Kidney (tissue), 14 donors: ENCODE results near the gene ZNF628. TPM values are rescaled to one million over a fixed set of nuclear protein-coding genes. Genes with fewer than 3 reads are reported as not detected.

Source experiments
- DNase-seq, 5 donors: peaks; one replicate each; pipeline ENCODE4 v3.0.0-alpha.2; 2013 to 2020
- FAIRE-seq: peaks from 2 replicates; lab custom pipeline; 2012; peaks lifted over from hg19 to GRCh38; lab: Jason Lieb, UNC
- H3K27ac ChIP-seq, 2 donors: one replicate each; pipeline ENCODE4 v1.7.0; 2013; ENCODE audit warnings: low read depth in 2 of 2, low read length in 2 of 2, inconsistent platforms in 1 of 2
- H3K27me3 ChIP-seq: one replicate; pipeline ENCODE4 v1.7.1; 2013; ENCODE audit warnings: low read length, inconsistent platforms; ENCODE audit not compliant: control insufficient read depth, insufficient read depth
- H3K36me3 ChIP-seq, 3 donors: one replicate each; pipeline versions ENCODE4 v1.7.0 to v1.7.1; 2013; ENCODE audit warnings: low read length in 3 of 3, control low read depth in 1 of 3, inconsistent platforms in 1 of 3; ENCODE audit not compliant: insufficient read depth in 3 of 3, control insufficient read depth in 2 of 3
- H3K4me1 ChIP-seq, 3 donors: one replicate each; pipeline versions ENCODE4 v1.7.0 to v1.7.1; 2013; ENCODE audit warnings: low read length in 3 of 3, inconsistent platforms in 1 of 3, low read depth in 1 of 3; ENCODE audit not compliant: control insufficient read depth in 2 of 3, insufficient read depth in 2 of 3
- H3K4me3 ChIP-seq, 3 donors: one replicate each; pipeline versions ENCODE4 v1.7.0 to v1.8.1; 2013; ENCODE audit warnings: low read length in 3 of 3, control low read depth in 1 of 3, inconsistent platforms in 1 of 3
- H3K9ac ChIP-seq, 3 donors: one replicate each; pipeline versions ENCODE4 v1.7.0 to v1.7.1; 2013; ENCODE audit warnings: low read length in 3 of 3, control low read depth in 1 of 3, inconsistent platforms in 1 of 3
- H3K9me3 ChIP-seq, 3 donors: one replicate each; pipeline versions ENCODE4 v1.7.0 to v1.7.1; 2013; ENCODE audit warnings: low read length in 3 of 3, control low read depth in 1 of 3, inconsistent platforms in 1 of 3; ENCODE audit not compliant: control insufficient read depth in 2 of 3, insufficient read depth in 1 of 3
- CTCF ChIP-seq: IDR thresholded peaks from 3 replicates; pipeline ENCODE4 v1.5.1; 2012; ENCODE audit warnings: mild to moderate bottlenecking, moderate library complexity, borderline replicate concordance; ENCODE audit not compliant: insufficient read depth; ENCODE audit errors: extremely low read depth
- intact Hi-C: fragments of 100-400 bp; cut with DNase I; formaldehyde crosslinking; loops from one replicate; pipeline ENCODE4 v1.11.1; 2022
- polyA plus RNA-seq: library from polyadenylated mRNA; stranded (reverse); fragments of 350-450 nt; fragmentation: Illumina TruSeq; extraction: RNeasy Lipid Tissue Mini Kit (QIAGEN cat#74804); gene quantifications from one replicate; pipeline ENCODE4 v1.2.3, GENCODE V29; 2014; ENCODE audit warnings: low read depth, low replicate concordance; ENCODE audit not compliant: insufficient read depth
- total RNA-seq: library from RNA; stranded (reverse); fragmentation: NEBNext Ultra II Directional; extraction: Animal tissue kit (Norgen Biotek cat#: 25700); gene quantifications from one replicate; pipeline ENCODE4 v1.2.1, GENCODE V29; 2021
- donor health status: control.
- donor health status: control.
- donor health status: control.
- donor health status: control.
- donor health status: control.
- donor health status: DM: yes; HTN: yes; CAD: no.
- donor health status: Normal renal cell carcinoma (clear cell type).

The ZNF628 gene
- total and polyA plus RNA-seq, 2 donors from 2014 or later = 2.3 to 12.0 TPM

- DNase-seq = peak in 2 of 5 donors; percentile 45 to 77
- no peaks in the 10 kb centered on the region for H3K36me3 ChIP-seq
- H3K4me1 ChIP-seq = peaks cover 0 to 32% (median 21%) of the 10 kb centered on the region in 3 donors
Observed at GRCh38 chr19:55482156-55482961, 5.9 kb downstream of the ZNF628 start.

GRCh38 chr19:55482967-55483705 is 6.7 kb downstream of the ZNF628 start:
- Histone ChIP-seq H3K9ac (no peak overlapping the region), H3K27ac (no peak overlapping the region), H3K9me3 (no peaks in the 10 kb centered on the region), H3K36me3 (no peaks in the 10 kb centered on the region), H3K4me3 (no peak overlapping the region), H3K4me1 (peaks cover 0 to 31% (median 15%) of the 10 kb centered on the region in 3 donors), H3K27me3 (no peaks in the 10 kb centered on the region)
- FAIRE-seq (no peak), DNase-seq (no peak)
- TF ChIP-seq CTCF = no peak
- intact Hi-C loops = no loop called here

More at GRCh38 chr19:55482156-55482961, 5.9 kb downstream of the ZNF628 start:
- no peak overlapping the region for H3K4me3 ChIP-seq
- intact Hi-C loops = no loop called here
- no peaks in the 10 kb centered on the region for H3K9me3 ChIP-seq
- H3K27me3 ChIP-seq = no peaks in the 10 kb centered on the region
- FAIRE-seq = no peak
- no peak for TF ChIP-seq CTCF
- H3K27ac ChIP-seq = no peak overlapping the region
- H3K9ac ChIP-seq = no peak overlapping the region

GRCh38 chr19:55483706-55484592 is 7.5 kb downstream of the ZNF628 start:
- H3K36me3 ChIP-seq = no peaks in the 10 kb centered on the region
- DNase-seq (peak in 1 of 5 donors; percentile 69), FAIRE-seq (no peak)
- intact Hi-C loops = no loop called here
- no peak overlapping the region for H3K27ac ChIP-seq
- H3K27me3 ChIP-seq = no peaks in the 10 kb centered on the region
- TF ChIP-seq CTCF = no peak
- H3K4me1 ChIP-seq = peaks cover 0 to 31% (median 11%) of the 10 kb centered on the region in 3 donors
- H3K4me3 ChIP-seq = peak overlapping the region in 1 of 3 donors; percentile 58
- H3K9ac ChIP-seq = peak overlapping the region in 2 of 3 donors; percentile 16 to 51
- H3K9me3 ChIP-seq = no peaks in the 10 kb centered on the region
